Mucosa of stomach (tissue), 1 donor: ENCODE data around the gene HPSE.

ENCODE experiments used
- H3K27me3 ChIP-seq: one replicate; pipeline ENCODE4 v1.7.0; 2013; ENCODE audit warnings: mild to moderate bottlenecking, low read length; ENCODE audit not compliant: control insufficient read depth, insufficient read depth
- H3K36me3 ChIP-seq: one replicate; pipeline ENCODE4 v1.7.0; 2013; ENCODE audit warnings: low read length; ENCODE audit not compliant: control insufficient read depth, insufficient read depth
- H3K4me1 ChIP-seq: one replicate; pipeline ENCODE4 v1.7.0; 2013; ENCODE audit warnings: mild to moderate bottlenecking, low read length; ENCODE audit not compliant: control insufficient read depth, insufficient read depth
- H3K4me3 ChIP-seq: one replicate; pipeline ENCODE4 v1.7.0; 2013; ENCODE audit warnings: low read length
- H3K9ac ChIP-seq: one replicate; pipeline ENCODE4 v1.7.0; 2013; ENCODE audit warnings: mild to moderate bottlenecking, low read length, moderate library complexity
- H3K9me3 ChIP-seq: one replicate; pipeline ENCODE4 v1.7.0; 2013; ENCODE audit warnings: mild to moderate bottlenecking, low read length, moderate library complexity; ENCODE audit not compliant: control insufficient read depth
- donor health status: Pancreatic carcinoma.

Gene HPSE

GRCh38 chr4:83334425-83335241 lies at the start of gene HPSE:
TSS of gene HPSE (minus strand) at chr4:83334848. CDS start at chr4:83334782, 66 bp downstream.
- Histone ChIP-seq H3K27me3 (peaks cover 9% of the 10 kb centered on the region), H3K9ac (peak within 1 kb of the TSS; percentile 55)

GRCh38 chr4:83382850-83383249 lies 48.2 kb upstream of the HPSE start:
- Histone ChIP-seq H3K27me3 (no peaks in the 10 kb centered on the region), H3K4me3 (no peak overlapping the region), H3K9me3 (peaks cover 7% of the 10 kb centered on the region), H3K9ac (no peak overlapping the region), H3K4me1 (no peaks in the 10 kb centered on the region), H3K36me3 (no peaks in the 10 kb centered on the region)

More at GRCh38 chr4:83334425-83335241, at the start of gene HPSE:
- no peaks in the 10 kb centered on the region for H3K36me3 ChIP-seq
- peaks cover 7% of the 10 kb centered on the region for H3K4me1 ChIP-seq
- H3K4me3 ChIP-seq, result no peak within 1 kb of the TSS
- no peaks in the 10 kb centered on the region for H3K9me3 ChIP-seq

- Histone ChIP-seq H3K36me3 (no peaks in the 10 kb centered on the region), H3K27me3 (no peaks in the 10 kb centered on the region), H3K9ac (no peak overlapping the region), H3K4me1 (no peaks in the 10 kb centered on the region), H3K9me3 (peaks cover 7% of the 10 kb centered on the region), H3K4me3 (no peak overlapping the region)
These were observed 46.5 kb upstream of the HPSE start for GRCh38 chr4:83381173-83381572.

- Histone ChIP-seq H3K36me3 (no peaks in the 10 kb centered on the region), H3K4me3 (no peak overlapping the region), H3K9ac (no peak overlapping the region), H3K9me3 (peaks cover 7% of the 10 kb centered on the region), H3K4me1 (no peaks in the 10 kb centered on the region), H3K27me3 (no peaks in the 10 kb centered on the region)
These were observed 43.8 kb upstream of the HPSE start for GRCh38 chr4:83378419-83378818.

GRCh38 chr4:83372931-83373330 lies 38.3 kb upstream of the HPSE start:
- Histone ChIP-seq H3K27me3 (no peaks in the 10 kb centered on the region), H3K36me3 (no peaks in the 10 kb centered on the region), H3K4me1 (no peaks in the 10 kb centered on the region), H3K4me3 (no peak overlapping the region), H3K9ac (no peak overlapping the region), H3K9me3 (no peaks in the 10 kb centered on the region)

- H3K4me1 ChIP-seq, result no peaks in the 10 kb centered on the region
- H3K9me3 ChIP-seq, result no peaks in the 10 kb centered on the region
- H3K9ac ChIP-seq, result no peak overlapping the region
- no peaks in the 10 kb centered on the region for H3K36me3 ChIP-seq
- no peak overlapping the region for H3K4me3 ChIP-seq
- H3K27me3 ChIP-seq, result no peaks in the 10 kb centered on the region
These were observed 37.3 kb upstream of the HPSE start for GRCh38 chr4:83371936-83372335.

- Histone ChIP-seq H3K27me3 (no peaks in the 10 kb centered on the region), H3K36me3 (no peaks in the 10 kb centered on the region), H3K4me3 (no peak overlapping the region), H3K4me1 (no peaks in the 10 kb centered on the region), H3K9me3 (no peaks in the 10 kb centered on the region), H3K9ac (no peak overlapping the region)
These were observed 36.6 kb upstream of the HPSE start for GRCh38 chr4:83371235-83371634.

GRCh38 chr4:83370640-83370906 lies 35.9 kb upstream of the HPSE start:
- Histone ChIP-seq H3K9me3 (no peaks in the 10 kb centered on the region), H3K4me3 (no peak overlapping the region), H3K36me3 (no peaks in the 10 kb centered on the region), H3K4me1 (no peaks in the 10 kb centered on the region), H3K27me3 (no peaks in the 10 kb centered on the region), H3K9ac (no peak overlapping the region)

- H3K9me3 ChIP-seq, result no peaks in the 10 kb centered on the region
- no peaks in the 10 kb centered on the region for H3K4me1 ChIP-seq
- H3K27me3 ChIP-seq, result no peaks in the 10 kb centered on the region
These were observed 35.4 kb upstream of the HPSE start for GRCh38 chr4:83369831-83370639.

GRCh38 chr4:83364312-83364711 lies 29.7 kb upstream of the HPSE start:
- no peak overlapping the region for H3K9ac ChIP-seq
- no peaks in the 10 kb centered on the region for H3K9me3 ChIP-seq
- H3K4me1 ChIP-seq, result peaks cover 12% of the 10 kb centered on the region
- no peak overlapping the region for H3K4me3 ChIP-seq
- no peaks in the 10 kb centered on the region for H3K36me3 ChIP-seq
- no peaks in the 10 kb centered on the region for H3K27me3 ChIP-seq

More at GRCh38 chr4:83369831-83370639, 35.4 kb upstream of the HPSE start:
- Histone ChIP-seq H3K9ac (no peak overlapping the region), H3K36me3 (no peaks in the 10 kb centered on the region), H3K4me3 (no peak overlapping the region)

- Histone ChIP-seq H3K36me3 (no peaks in the 10 kb centered on the region), H3K27me3 (no peaks in the 10 kb centered on the region), H3K9ac (no peak overlapping the region), H3K9me3 (no peaks in the 10 kb centered on the region), H3K4me1 (peaks cover 12% of the 10 kb centered on the region), H3K4me3 (no peak overlapping the region)
These were observed 28.1 kb upstream of the HPSE start for GRCh38 chr4:83362492-83363329.
